ENCODE data around the gene CD300C.

Gene CD300C

DNA sequence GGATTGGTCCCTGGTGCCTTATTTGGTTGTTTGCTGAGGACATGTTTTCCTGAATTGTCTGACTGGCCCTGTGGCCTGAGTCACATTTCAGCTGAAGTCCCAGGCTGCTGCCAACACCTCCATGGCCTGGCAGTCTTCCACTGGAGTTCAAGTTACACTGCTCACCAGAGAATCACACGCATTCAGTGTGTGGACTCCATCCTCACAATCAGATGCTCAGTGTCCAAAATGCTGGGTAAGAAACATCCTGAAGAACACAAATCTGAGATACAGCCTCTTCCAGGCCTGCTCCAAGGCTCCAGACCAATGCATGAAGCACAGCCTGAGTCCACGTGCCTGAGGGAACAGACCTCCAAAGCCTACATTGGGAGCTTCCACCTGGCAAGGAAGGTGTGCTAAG, 33.9 kb downstream of the CD300C start:
- DNase-seq = peak in 1 of 2 donors; percentile 53

DNA sequence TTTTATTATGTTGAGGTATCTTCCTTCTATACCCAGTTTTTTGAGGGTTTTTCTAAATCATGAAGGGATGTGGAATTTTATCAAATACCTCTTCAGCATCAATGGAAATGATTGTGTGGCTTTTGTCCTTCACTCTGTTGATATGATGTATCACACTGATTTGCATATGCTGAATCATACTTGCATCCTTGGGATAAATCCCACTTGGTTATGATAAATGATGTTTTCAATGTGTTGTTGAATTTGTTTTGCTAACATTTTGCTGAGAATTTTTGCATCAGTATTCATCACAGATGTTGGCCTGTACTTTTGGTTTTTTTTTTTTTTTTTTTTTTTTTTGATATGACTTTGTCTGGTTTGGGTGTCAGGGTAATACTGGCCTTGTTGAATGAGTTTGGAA, 37.8 kb downstream of the CD300C start:
- DNase-seq = no peak

DNA sequence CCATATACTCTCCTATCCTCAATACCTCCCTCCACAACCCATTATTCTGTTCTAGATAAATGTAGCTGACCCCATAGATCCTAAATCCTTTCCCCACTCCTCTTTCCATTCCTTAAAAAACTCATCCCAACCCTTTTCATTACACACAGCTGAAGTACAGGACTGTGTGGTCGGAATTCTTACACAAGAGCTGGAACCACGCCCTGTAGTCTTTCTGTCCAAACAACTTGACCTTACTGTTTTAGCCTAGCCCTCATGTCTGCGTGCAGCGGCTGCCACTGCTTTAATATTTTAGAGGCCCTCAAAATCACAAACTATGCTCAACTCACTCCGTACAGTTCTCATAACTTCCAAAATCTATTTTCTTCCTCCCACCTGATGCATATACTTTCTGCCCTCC, 42.0 kb downstream of the CD300C start:
- peak; percentile 35 to 40 for DNase-seq

DNA sequence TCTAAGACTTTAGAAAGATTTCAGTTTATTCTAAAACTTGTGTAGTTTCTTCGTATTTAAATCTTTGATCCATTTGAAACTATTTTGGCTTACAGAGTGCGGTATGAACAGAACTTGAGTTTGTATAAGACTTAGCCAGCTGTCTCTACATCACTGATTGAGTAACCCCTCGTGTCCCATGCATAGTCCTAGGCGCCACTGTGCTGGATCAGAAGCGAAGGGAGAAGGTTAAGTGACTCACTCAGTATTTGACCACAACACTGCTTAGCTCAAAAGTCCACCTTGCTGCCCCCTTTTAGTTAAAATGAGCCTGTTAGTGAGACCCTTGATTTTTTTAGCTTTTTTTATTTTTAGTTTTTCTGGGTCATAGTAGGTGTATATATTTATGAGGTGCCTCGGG, 43.1 kb downstream of the CD300C start:
- peak; percentile 58 to 70 for DNase-seq

DNA sequence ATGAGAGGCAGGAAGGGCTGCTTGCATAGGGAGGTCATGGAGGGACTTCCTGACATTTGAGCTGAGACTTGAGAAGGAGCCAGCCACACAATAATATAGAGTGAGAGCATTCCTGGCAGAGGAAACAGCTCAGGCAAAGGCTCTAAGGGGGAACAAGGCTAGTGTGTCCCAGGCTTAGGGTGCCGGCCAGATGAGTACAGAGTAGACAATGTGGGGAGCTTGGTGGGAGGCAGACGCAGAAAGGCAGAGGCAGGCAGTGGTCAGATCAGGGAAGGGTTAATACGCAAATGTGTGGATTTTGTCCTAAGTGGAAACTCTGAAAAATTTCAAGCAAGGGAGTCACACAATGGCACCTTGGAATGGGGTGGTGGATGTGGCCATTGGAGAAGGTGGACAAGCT, 45.9 kb downstream of the CD300C start:
- DNase-seq = no peak

DNA sequence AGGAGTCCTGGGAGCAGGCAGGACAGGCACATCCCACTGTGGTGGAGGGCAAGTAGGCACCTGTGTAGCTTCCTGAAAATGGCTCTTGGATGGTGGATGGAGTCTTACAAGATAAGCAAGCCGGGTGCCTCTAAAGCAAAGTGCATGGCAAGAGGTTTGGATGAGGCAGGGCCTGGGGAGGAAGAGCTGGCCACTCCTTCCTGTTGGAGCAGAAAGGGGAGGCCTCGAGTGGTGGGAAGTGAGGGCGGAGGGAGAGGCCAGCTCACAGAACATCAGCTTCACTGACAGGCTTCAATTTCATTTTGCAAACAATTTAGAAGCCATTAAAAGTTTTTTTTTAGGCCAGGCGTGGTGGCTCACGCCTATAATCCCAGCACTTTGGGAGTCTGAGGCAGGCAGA, 48.4 kb downstream of the CD300C start:
- peak; percentile 31 to 56 for DNase-seq

DNA sequence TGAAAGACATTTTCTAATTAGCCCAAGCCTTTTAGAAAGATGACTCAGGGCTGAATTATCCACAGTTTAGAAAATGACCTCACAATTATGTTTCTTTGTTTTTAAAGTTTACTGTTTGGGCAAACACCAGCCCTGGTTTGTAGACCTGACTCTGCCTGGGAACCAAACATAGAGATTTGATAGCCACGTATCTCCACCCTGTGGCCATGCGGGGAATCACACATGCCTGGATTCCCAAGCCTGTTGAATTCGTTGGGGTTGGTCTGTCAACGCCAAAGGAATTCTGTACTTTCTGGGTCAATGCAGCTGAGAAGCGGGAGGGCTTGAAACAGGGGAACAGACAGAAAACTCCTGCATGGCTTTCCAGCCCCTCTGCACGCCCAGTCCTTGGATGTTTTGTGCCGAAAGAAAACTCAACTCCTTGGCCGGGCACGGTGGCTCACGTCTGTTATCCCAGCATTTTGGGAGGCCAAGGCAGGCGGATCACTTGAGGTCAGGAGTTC, 52.5 kb downstream of the CD300C start:
- DNase-seq = peak; percentile 81 to 84

DNA sequence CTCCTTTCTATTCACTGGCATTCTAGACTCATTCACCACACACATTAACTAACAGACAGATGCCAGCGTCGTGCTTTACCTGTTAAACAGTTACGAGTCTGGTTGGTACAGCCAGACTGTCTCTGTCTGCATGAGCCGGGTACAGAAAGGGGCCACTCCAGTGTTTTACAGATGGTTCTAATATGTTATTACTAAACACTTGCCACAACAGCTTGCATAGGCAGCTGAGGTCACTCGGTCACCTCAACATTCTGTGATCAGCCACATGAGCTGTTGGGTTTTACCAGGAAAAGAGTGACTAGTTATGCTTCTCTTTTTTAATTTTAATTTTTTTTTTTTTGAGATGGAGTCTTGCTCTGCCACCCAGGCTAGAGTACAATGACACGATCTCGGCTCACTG, 54.3 kb downstream of the CD300C start:
- peak; percentile 88 to 91 for DNase-seq
